HG03442 (cell line): ENCODE results near the gene CHAD.

Experiments
- ATAC-seq: cut with Tn5 transposase; IDR thresholded peaks from one replicate; pipeline ENCODE4 v1.9.1; 2021; ENCODE audit warnings: mild to moderate bottlenecking, moderate library complexity; ENCODE audit not compliant: unreplicated experiment

CHAD gene

GRCh38 chr17:50468304-50469207 lies at the start of gene CHAD:
Gene CHAD, minus strand, starts transcription at chr17:50468880. Its CDS starts 67 bp downstream, at chr17:50468813.
- ATAC-seq = no peak

DNA sequence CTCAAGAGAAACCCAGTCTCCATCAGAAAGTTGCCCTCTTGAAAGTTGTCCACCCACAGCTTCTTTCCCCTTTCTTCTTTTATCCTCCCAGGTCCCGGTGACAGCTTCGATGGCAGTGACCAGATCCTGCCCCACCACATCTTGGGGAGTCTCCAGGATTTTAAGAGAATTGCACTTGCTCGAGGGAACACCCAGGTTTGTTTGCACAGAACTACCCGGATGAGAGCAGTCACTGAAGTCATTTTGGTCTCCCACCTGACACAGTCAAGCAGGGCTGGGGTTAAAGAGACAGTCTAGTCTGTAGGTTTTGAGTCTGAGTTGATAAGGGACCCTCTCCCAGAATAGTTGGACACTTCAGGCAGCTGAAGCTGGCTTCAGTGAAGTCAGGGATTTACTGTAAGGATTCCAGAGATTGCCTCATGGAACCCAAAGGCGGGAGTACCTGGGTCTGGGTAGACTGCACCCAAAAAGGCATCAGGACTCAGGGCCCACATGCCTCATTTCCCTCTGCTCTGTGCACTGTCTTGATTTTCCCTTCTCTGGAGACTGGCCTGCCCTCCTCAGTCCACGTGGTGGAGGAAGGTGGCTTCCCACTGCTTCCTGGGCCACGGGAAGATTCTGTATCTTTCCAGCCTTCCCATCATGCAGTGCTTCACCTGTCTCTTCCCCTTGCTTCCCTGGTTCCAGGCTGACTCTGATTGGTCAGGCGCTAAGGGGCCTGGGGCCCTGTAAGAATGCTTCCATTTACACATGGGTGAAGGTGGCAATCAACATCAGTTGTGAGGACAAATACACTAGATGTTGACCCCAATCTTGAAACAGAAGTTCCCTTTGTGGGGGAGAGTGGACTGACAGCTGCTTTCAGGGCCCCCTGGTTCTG lies 49.1 kb upstream of the CHAD start:
- ATAC-seq = no peak

DNA sequence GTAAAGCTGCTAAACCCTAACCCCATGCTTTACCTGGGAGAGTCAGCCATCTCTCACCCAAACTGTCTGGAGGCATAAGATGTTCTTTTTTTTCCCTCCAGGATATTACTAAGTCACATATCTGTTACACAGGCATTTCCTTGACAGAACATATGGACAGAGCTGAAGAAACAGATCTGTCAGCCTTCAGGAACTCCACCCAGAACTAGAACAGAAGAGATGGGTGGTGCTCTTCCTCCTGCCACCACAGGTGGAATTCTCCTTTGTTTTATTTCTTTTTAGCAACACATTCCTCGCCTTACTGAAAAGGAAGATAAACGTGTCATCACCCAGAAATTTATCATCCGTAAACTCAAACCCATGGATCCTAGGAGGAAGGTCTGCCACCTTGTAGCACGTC lies 48.3 kb upstream of the CHAD start:
- ATAC-seq = no peak

DNA sequence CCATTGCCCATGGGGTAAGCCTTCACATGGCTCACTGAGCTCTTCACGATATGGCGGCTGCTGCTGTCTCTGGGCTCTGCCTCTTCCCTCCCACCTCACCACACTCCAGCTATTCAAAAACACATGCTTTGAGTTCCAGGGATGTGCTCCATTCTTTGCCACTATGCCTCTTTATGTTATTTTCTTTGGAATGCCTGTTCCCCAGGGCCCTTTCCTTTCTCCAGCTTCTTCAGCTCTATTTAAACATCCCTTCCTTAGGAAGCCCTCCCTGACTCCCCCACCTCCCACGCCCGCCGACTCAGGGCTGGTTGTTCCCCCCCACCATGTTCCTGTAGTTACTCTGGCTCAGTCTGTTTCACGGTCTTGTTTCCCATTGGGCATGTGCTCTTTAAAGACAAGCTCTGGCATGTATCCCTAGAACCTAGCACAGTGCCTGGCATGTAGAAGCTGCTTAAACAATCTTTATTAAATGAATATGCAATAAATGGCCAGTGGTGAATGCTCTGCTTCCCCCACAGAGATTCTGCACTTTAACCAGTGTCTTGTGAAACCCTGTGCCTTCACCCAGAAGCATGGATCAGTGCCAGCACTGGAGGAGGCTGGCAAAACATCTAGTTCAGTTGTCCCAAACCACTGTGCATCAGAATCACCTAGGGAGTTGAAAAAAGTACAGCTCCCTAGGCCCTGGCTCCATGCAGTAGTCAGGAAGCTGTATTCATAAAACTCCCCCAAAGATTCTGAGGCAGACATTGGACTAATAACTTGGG lies 46.4 kb upstream of the CHAD start:
- no peak for ATAC-seq

GRCh38 chr17:50514388-50514787 lies 45.7 kb upstream of the CHAD start:
- ATAC-seq = no peak

DNA sequence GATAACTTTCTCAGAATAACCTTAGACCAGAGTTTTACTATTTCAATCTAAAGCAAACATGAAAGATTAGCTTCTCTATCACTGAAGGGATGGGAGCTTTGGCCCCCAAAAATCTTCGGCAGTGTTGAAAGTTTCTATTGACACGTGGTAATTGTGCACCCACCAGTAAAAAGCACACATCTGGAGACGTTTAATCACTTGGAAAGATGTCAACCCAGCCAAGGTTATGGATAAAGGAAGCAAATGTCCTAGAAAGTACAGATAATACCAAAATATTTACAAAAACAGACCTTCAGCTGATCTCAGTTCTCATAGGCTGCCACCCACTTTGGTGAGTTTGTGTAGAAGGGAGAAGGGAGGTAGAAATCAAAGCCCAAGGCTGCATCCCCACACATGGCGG lies 44.8 kb upstream of the CHAD start:
- no peak for ATAC-seq

DNA sequence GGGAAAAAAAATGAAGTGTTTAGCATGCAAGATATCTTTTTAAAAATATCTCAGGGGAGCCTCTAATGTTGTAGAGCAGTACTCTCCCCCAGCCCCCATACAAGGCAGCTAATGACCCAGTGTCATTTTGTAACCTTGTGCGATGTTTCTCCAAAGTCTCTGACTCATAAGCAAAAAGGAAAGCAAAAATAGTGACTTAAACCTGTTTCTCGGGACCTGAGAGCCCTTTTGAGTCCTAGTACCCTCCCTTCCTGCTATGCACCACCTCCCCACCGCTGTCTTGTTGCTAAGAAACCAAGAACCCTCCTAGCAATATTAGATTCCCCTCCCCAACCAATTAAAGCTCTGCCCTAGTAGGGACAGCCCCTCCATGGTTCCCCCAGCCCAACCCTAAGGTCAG lies 42.4 kb upstream of the CHAD start:
- ATAC-seq = peak; percentile 78

GRCh38 chr17:50508573-50509460 lies 40.1 kb upstream of the CHAD start:
- ATAC-seq = no peak

- ATAC-seq = peak; percentile 47
These were observed 39.3 kb upstream of the CHAD start, which contains the start of gene MYCBPAP for GRCh38 chr17:50507871-50508572. Gene MYCBPAP, plus strand, starts transcription at chr17:50508439. Its CDS starts 236 bp downstream, at chr17:50508675.

GRCh38 chr17:50506298-50506697 lies 37.6 kb upstream of the CHAD start:
- ATAC-seq = no peak

DNA sequence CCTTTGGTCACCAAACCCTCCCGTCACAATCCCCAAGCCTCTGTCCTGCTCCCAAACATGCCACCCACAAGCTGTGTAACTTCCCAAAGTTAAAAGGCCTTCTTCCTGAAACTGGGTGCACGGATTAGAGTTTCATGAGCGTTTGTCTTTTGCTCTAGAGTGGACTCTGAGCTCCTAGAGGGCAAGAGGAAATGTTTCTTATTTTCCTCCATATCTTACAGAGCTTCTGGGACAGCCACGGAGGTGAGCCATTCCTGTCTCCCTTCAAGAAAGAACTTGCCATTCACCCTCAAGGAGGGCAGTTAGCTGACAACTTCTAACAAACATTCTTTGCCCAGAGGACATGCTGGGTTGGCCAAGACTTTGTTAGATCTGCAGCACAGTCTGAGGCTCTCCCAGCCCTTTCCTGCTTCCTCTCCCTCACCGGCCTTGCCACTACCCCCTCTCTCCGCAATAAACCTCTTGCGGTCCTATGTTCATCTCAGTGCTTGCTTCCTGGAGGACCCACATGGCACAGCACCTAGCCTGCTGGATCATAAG lies 37.0 kb upstream of the CHAD start:
- ATAC-seq = no peak

DNA sequence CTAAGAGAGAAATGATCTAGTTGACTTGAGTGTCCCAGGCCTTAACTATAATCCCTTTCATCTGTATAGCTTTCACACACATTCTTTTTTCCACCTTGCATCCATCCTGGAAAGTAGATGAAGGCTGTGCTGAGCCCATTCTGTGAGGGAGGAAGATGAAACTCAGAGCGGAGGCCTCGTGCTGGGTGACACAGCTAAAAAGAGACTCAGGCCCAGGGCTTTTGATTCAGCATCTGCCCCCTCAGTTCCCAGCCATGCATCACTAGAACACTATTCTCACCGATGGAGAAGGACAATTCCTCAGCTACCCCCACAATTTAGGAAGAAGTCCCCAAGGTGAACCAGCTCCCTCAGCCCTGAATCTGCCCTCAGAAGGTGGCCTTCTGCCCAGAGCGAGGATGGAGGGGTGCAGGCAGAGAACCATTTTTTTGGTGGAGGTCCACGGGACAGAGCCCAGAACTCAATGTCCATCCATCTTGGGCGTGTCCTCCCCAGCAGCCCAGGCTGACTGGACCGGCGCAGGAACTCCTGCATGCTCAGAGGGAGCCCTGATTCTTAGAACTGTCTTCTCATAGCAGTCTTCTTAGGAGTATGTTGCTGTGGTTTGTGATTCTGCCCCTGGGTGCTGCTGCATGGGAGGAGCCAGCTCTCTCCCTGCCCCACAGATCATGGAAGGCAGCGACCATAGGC lies 33.8 kb upstream of the CHAD start:
- ATAC-seq = no peak

DNA sequence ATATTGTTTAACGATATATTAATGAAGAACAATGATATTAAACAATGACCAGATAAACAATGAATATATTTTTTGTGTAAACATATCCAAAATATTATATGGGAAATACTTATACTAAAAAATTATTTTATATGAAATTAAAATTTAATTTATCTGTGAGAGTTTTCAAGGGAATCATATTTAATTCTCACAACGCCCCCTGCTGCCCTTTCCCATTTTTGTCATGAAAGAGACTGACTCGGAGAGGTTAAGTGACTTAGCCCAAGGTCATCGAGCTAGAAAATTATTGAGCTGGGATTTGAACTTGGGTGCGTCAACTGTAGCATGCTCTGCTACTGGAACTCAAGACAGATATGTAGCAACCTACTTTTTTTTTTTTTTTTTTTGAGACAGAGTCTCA lies 32.4 kb upstream of the CHAD start:
- ATAC-seq = no peak

- no peak for ATAC-seq
These were observed 31.0 kb upstream of the CHAD start for GRCh38 chr17:50499721-50500120.

- ATAC-seq = no peak
These were observed 30.6 kb upstream of the CHAD start for GRCh38 chr17:50499270-50499669.

- no peak for ATAC-seq
These were observed 29.6 kb upstream of the CHAD start for GRCh38 chr17:50498021-50498874.

- ATAC-seq = no peak
These were observed 27.2 kb upstream of the CHAD start for GRCh38 chr17:50495918-50496317.
